GM19372 (cell line): ENCODE data around the gene SOX5.

ENCODE experiments used
- ATAC-seq: cut with Tn5 transposase; IDR thresholded peaks from one replicate; pipeline ENCODE4 v1.9.1; 2021; ENCODE audit warnings: mild to moderate bottlenecking, low read depth, moderate library complexity; ENCODE audit not compliant: unreplicated experiment

The SOX5 gene

GRCh38 chr12:23949348-23950209 is at the start of gene SOX5:
TSS of gene SOX5 (minus strand) at chr12:23949670. CDS start at chr12:23949601, 69 bp downstream.
- ATAC-seq, result no peak

- ATAC-seq, result no peak
Measured at GRCh38 chr12:23987046-23987445, 37.6 kb upstream of the SOX5 start.

GRCh38 chr12:23980826-23981225 is 31.4 kb upstream of the SOX5 start:
- ATAC-seq, result no peak

GRCh38 chr12:23964812-23965211 is 15.3 kb upstream of the SOX5 start:
- ATAC-seq, result no peak

GRCh38 chr12:23959826-23960225 is 10.4 kb upstream of the SOX5 start:
- no peak for ATAC-seq

GRCh38 chr12:23954332-23954731 is 4.9 kb upstream of the SOX5 start:
- no peak for ATAC-seq

GRCh38 chr12:23952071-23952470 is 2.6 kb upstream of the SOX5 start:
- ATAC-seq, result no peak

GRCh38 chr12:23950775-23951451 is 1.4 kb upstream of the SOX5 start:
- no peak for ATAC-seq

- ATAC-seq, result no peak
Measured at GRCh38 chr12:23950210-23950774, 822 bp upstream of the SOX5 start.

GRCh38 chr12:23948291-23948690 is 1.2 kb downstream of the SOX5 start:
- ATAC-seq, result no peak

- no peak for ATAC-seq
Measured at GRCh38 chr12:23947395-23947794, 2.1 kb downstream of the SOX5 start.

- ATAC-seq, result no peak
Measured at GRCh38 chr12:23945249-23945648, 4.2 kb downstream of the SOX5 start.

- ATAC-seq, result no peak
Measured at GRCh38 chr12:23944067-23944466, 5.4 kb downstream of the SOX5 start.

- ATAC-seq, result no peak
Measured at GRCh38 chr12:23942841-23943240, 6.6 kb downstream of the SOX5 start.

GRCh38 chr12:23941780-23942179 is 7.7 kb downstream of the SOX5 start:
- ATAC-seq, result no peak

GRCh38 chr12:23938422-23938821 is 11.0 kb downstream of the SOX5 start:
- ATAC-seq, result no peak

GRCh38 chr12:23931176-23931575 is 18.3 kb downstream of the SOX5 start:
- no peak for ATAC-seq

GRCh38 chr12:23930599-23930998 is 18.9 kb downstream of the SOX5 start:
- no peak for ATAC-seq

GRCh38 chr12:23929906-23930305 is 19.6 kb downstream of the SOX5 start:
- no peak for ATAC-seq

GRCh38 chr12:23927907-23928306 is 21.6 kb downstream of the SOX5 start:
- ATAC-seq, result no peak

GRCh38 chr12:23921099-23921856 is 28.2 kb downstream of the SOX5 start:
- no peak for ATAC-seq
